SK-N-MC (cell line): ENCODE measurements around the gene COL8A2.

ENCODE experiments used
- EZH2 ChIP-seq: fragments of 200-600 bp; sonication (generic); IDR thresholded peaks from one replicate; pipeline ENCODE4 v1.6.1; 2017; ENCODE audit warnings: antibody characterized with exemption
- FOXP2 ChIP-seq: optimal IDR thresholded peaks from 2 replicates; pipeline ENCODE3; 2011; ENCODE audit warnings: mild to moderate bottlenecking, moderate library complexity; ENCODE audit not compliant: insufficient read depth; ENCODE audit errors: extremely low read length, control extremely low read depth
- POLR2AphosphoS5 ChIP-seq: IDR thresholded peaks from 2 replicates; pipeline ENCODE4 v1.6.1; 2012; ENCODE audit warnings: mild to moderate bottlenecking, low read depth, low read length, borderline replicate concordance

DNA sequence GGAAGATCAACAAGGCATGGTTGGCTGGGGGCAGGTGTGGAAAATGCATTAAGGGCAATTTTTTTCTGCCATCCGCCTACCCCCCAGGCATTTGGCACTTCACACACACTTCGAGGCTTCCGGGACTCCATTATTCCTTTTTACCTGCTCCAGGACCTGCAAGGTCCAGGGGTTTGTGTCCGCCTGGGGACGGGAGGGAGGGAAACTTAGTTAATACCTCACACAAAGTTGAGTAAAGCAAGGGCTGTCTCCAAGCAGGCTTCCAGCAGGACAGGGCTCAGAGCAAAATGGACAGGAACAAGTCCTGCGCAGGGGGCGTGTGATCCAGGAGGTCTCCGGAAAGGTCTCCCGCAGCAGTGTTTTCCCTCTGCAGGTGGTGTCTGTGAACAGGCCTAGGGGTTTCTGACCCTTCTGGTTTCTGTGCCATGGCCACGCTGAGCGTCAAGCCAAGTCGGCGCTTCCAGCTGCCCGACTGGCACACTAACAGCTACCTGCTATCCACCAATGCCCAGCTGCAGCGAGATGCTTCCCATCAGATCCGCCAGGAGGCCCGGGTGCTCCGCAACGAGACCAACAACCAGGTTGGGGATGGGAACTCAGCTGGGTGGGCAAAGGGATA lies 40.4 kb downstream of the COL8A2 start:
- no peak for TF ChIP-seq EZH2
- TF ChIP-seq POLR2AphosphoS5: no peak
- no peak for TF ChIP-seq FOXP2
